Cardiac fibroblast (primary cell): ENCODE data around the gene RASD2.
"Not testable (repeated sequence)": the region's sequence is repeated elsewhere in the genome, so short reads cannot be mapped to it uniquely, and the experiment has no call there.

Experiments used
- DNase-seq, 2 donors: peaks; one replicate each; pipeline versions ENCODE4 v3.0.0 to v3.0.0-alpha.2; 2010; ENCODE audit warnings: low read depth in 2 of 2
- H3K4me3 ChIP-seq, 2 donors: replicated peaks in 1 of 2; 1 replicate in 1 of 2; 2 replicates in 1 of 2; pipeline ENCODE4 v1.5.1; 2011; ENCODE audit warnings: low read depth in 2 of 2, low read length in 2 of 2, mild to moderate bottlenecking in 2 of 2, moderate library complexity in 1 of 2
- CTCF ChIP-seq: IDR thresholded peaks from one replicate; pipeline ENCODE4 v1.5.1; 2011; ENCODE audit warnings: low read depth, mild to moderate bottlenecking, low read length, inconsistent platforms

Gene RASD2

GRCh38 chr22:35502836-35503235, 37.8 kb upstream of the RASD2 start:
- DNase-seq, result no peak
- TF ChIP-seq CTCF, result no peak
- no peak overlapping the region for H3K4me3 ChIP-seq

DNA sequence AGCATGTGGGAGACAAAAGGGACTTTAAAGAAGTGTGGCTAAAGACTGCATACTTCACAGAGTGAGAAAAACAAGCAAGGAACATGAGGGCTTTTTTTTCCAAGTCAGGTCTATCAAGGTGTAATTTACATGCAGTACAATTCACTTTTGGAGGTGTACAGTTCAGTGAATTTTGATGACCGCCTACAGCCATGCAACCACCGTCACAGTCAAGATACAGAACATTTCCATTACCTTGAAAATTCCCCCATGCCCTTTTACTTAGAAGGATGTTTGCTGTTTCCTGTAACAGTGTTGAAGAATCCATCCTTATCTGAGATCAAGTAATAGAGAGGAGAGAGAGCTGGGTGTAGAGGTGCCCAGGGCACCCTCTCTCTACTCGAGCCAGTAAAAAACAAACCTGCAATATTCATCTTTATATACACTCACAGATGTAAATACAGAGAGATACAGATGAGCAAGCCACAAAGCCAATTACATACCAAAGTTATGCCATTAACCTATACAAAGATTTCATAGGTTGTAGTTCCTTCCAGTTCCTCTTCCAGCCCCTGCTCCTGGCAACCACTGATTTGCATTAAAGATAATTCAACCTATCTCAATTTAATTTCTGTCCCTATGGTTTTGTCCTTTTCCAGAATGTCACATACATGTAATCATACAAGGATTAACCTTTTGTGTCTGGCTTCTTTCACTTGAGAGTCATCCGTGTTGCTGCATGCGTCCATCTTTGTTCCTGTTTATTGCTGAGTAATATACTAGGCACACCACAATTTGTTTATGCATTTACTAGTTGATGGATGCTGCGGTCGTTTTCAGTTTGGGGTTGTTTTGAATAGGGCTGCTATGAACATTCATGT, 35.0 kb upstream of the RASD2 start:
- DNase-seq, result no peak
- no peak for TF ChIP-seq CTCF
- H3K4me3 ChIP-seq, result no peak overlapping the region

GRCh38 chr22:35506259-35506570, 34.4 kb upstream of the RASD2 start:
- no peak for TF ChIP-seq CTCF
- no peak for DNase-seq

DNA sequence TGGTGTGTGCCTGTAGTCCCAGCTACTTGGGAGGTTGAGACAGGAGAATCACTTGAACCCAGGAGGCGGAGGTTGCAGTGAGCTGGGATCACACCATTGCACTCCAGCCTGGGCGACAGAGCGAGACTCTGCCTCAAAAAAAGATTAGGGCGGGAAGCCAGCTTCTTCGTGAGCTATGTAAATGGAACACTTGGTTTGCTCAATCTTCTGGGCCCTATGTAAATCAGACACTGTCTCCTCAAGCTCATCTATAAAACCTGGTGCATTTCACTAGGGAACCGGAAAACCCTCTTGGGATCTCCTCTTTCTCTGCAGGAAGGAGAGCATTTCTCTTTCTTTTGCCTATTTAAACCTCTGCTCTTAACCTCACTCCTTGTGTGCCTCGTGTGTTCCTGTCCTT, 32.8 kb upstream of the RASD2 start:
- not testable (repeated sequence) for H3K4me3 ChIP-seq

More at GRCh38 chr22:35506259-35506570, 34.4 kb upstream of the RASD2 start:
- no peak overlapping the region for H3K4me3 ChIP-seq

DNA sequence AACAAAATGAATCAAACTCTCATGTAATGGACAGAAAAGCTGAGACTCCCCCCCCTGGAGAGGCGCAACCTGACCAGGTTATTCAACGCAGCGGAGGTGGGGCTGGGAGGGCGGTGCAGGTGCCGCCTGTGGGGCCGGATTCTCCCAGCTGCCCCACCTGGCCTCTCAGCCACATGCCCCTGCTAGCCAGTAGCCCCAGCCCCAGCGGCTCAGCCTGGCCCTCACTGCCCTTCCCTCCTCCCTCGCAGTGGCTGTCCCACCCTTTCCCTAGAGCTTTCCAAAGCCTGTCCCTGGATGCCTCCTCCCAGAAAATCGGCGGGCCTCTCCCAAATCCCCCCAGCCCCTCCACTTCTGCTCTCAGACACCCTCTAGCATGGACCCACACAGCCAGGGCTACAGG, 31.2 kb upstream of the RASD2 start:
- TF ChIP-seq CTCF, result no peak
- no peak overlapping the region for H3K4me3 ChIP-seq
- DNase-seq, result no peak

More for the DNA sequence above, 32.8 kb upstream of the RASD2 start:
- not testable (repeated sequence) for DNase-seq

DNA sequence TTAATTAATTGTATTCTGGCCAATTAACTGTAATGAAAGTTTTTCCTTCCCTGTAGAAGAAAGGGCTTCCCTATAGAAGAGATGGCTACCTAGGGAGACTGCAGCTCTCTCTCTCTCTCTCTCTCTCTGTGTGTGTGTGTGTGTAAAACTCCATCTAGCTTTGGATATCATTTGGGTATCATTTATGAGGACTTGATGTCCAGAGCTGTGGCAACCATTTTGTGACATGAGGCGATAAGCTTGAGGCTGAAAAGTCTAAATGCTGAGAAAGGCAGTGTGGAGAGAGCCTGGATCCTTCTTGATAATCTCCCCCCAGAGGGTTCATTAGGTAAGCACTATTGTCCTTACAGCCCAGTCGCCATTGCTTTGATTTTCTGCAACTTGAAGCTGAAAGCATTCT, 30.7 kb upstream of the RASD2 start:
- no peak for DNase-seq
- TF ChIP-seq CTCF, result no peak
- H3K4me3 ChIP-seq, result no peak overlapping the region

DNA sequence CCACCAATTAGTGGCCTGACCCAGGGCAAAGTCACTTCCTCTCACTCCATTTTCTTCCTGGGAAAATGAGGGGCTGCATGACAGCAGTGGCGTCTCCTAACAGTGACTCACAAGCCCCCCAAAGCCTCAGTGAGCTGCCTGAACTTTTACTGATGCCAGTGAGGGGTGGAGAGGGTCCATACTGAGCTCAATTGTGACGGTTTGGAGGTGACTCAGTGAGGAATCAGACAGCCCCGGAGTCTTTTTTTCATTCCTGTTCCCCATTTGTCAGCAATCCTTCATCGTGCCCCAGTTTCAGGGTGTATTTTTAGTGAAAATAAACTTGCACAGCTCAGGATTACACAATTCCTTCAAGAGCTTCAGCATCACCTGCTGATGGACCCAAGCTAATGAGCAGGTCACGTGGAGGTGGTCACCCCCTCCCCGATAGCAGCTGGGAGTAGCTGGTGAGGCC, 30.1 kb upstream of the RASD2 start:
- no peak overlapping the region for H3K4me3 ChIP-seq
- no peak for TF ChIP-seq CTCF
- DNase-seq, result no peak
